ENCODE data around the gene GOSR1.

GRCh38 chr17:30541802-30542201, 64.6 kb downstream of the GOSR1 start:
- TF ChIP-seq CTCF (IDR thresholded peaks at IDR 0.05) (no peak), EZH2 (IDR thresholded peaks at IDR 0.05; ENCODE audit: borderline replicate concordance, insufficient read depth, low read depth, low read length, poor library complexity, severe bottlenecking) (no peak)
